ENCODE measurements around the gene RTL10.
A peak's percentile ranks its signal among the peaks of the same experiment; 100 is the strongest.

The RTL10 gene

GRCh38 chr22:19857382-19857781 lies 2.7 kb upstream of the RTL10 start:
- H3K4me3 ChIP-seq (replicated peaks; ENCODE audit: low read depth, low read length), result no peak overlapping the region
- DNase-seq (ENCODE audit: extremely low read depth, low read depth), result no peak
- TF ChIP-seq CTCF (IDR thresholded peaks at IDR 0.05; ENCODE audit: low read depth, low read length, missing control alignments), result no peak

GRCh38 chr22:19855504-19856409 lies 1.1 kb upstream of the RTL10 start:
- DNase-seq (ENCODE audit: extremely low read depth, low read depth), result no peak
- peak overlapping the region; percentile 96 for H3K4me3 ChIP-seq (replicated peaks; ENCODE audit: low read depth, low read length)
- no peak for TF ChIP-seq CTCF (IDR thresholded peaks at IDR 0.05; ENCODE audit: low read depth, low read length, missing control alignments)

- TF ChIP-seq CTCF (IDR thresholded peaks at IDR 0.05; ENCODE audit: low read depth, low read length, missing control alignments), result no peak
- peak overlapping the region; percentile 96 for H3K4me3 ChIP-seq (replicated peaks; ENCODE audit: low read depth, low read length)
- no peak for DNase-seq (ENCODE audit: extremely low read depth, low read depth)
Measured at GRCh38 chr22:19853879-19854777, 546 bp downstream of the RTL10 start.

- DNase-seq (ENCODE audit: extremely low read depth, low read depth), result no peak
- peak overlapping the region; percentile 96 for H3K4me3 ChIP-seq (replicated peaks; ENCODE audit: low read depth, low read length)
- no peak for TF ChIP-seq CTCF (IDR thresholded peaks at IDR 0.05; ENCODE audit: low read depth, low read length, missing control alignments)
Measured at GRCh38 chr22:19853058-19853878, 1.4 kb downstream of the RTL10 start.

- TF ChIP-seq CTCF (IDR thresholded peaks at IDR 0.05; ENCODE audit: low read depth, low read length, missing control alignments), result no peak
- H3K4me3 ChIP-seq (replicated peaks; ENCODE audit: low read depth, low read length), result peak overlapping the region; percentile 96
- DNase-seq (ENCODE audit: extremely low read depth, low read depth), result no peak
Measured at GRCh38 chr22:19852177-19852781, 2.4 kb downstream of the RTL10 start.
